H1 (cell line): ENCODE results near the gene RAD51B. TPM values are rescaled to one million over a fixed set of nuclear protein-coding genes. Genes with fewer than 3 reads are reported as not detected.

Experiments used
- ATF2 ChIP-seq: IDR thresholded peaks from 2 replicates; pipeline ENCODE4 v1.6.1; 2012; ENCODE audit warnings: low read length, inconsistent platforms
- CBX5 ChIP-seq: fragments of 300-800, 300-1000 bp; sonication (generic); IDR thresholded peaks from 2 replicates; pipeline ENCODE4 v1.7.1; 2016; ENCODE audit warnings: antibody characterized with exemption, low read length, low read depth
- CBX8 ChIP-seq: fragments of 300-800, 300-1000 bp; sonication (generic); IDR thresholded peaks from 2 replicates; pipeline ENCODE4 v1.7.1; 2016; ENCODE audit warnings: low read depth, low read length, borderline replicate concordance
- CHD2 ChIP-seq: IDR thresholded peaks from 2 replicates; pipeline ENCODE4 v1.6.1; 2012; ENCODE audit warnings: low read length, improper control_type of control experiment
- CREB1 ChIP-seq: IDR thresholded peaks from 2 replicates; pipeline ENCODE4 v1.6.1; 2012; ENCODE audit warnings: inconsistent platforms
- CTBP2 ChIP-seq: IDR thresholded peaks from 2 replicates; pipeline ENCODE4 v1.7.0; 2011; ENCODE audit warnings: borderline replicate concordance, mild to moderate bottlenecking, moderate library complexity, mixed read lengths, low read length; ENCODE audit not compliant: insufficient read depth, insufficient read length
- EP300 ChIP-seq, 2 experiments: IDR thresholded peaks; 1 replicate in 1 of 2; 2 replicates in 1 of 2; pipeline ENCODE4 v1.6.1; 2011 to 2012; ENCODE audit warnings: low read depth in 2 of 2, low read length in 2 of 2, mild to moderate bottlenecking in 2 of 2, borderline replicate concordance in 1 of 2, inconsistent platforms in 1 of 2, moderate library complexity in 1 of 2
- KDM4A ChIP-seq: IDR thresholded peaks from one replicate; pipeline ENCODE4 v1.7.1; 2012; ENCODE audit warnings: low read depth, mild to moderate bottlenecking, moderate library complexity, low read length, inconsistent platforms; ENCODE audit not compliant: severe bottlenecking
- MAFK ChIP-seq: IDR thresholded peaks from 2 replicates; pipeline ENCODE4 v1.6.1; 2012; ENCODE audit warnings: low read depth, mild to moderate bottlenecking, improper control_type of control experiment, low read length
- RFX5 ChIP-seq: IDR thresholded peaks from 2 replicates; pipeline ENCODE4 v1.6.1; 2011; ENCODE audit warnings: low read depth, low read length, improper control_type of control experiment, borderline replicate concordance
- SIX5 ChIP-seq: IDR thresholded peaks from 2 replicates; pipeline ENCODE4 v1.6.1; 2011; ENCODE audit warnings: mild to moderate bottlenecking, low read depth, low read length
- polyA plus RNA-seq, 7 experiments: library from polyadenylated mRNA; depleted of rRNA in 3 of 7; stranded (reverse) in 5 of 7; unstranded in 2 of 7; fragments of >200 nt in 5 of 7; fragments of 200-250 nt in 2 of 7; gene quantifications; 1 replicate in 5 of 7; 2 replicates in 1 of 7; 4 replicates in 1 of 7; pipeline versions ENCODE4 v1.2.1 to v1.2.3, GENCODE V29; 2011 to 2013; ENCODE audit warnings: missing spikeins in 2 of 7, mixed read lengths in 2 of 7
- total RNA-seq: library from RNA; stranded (reverse); fragmentation: NEBNext Ultra II Directional; extraction: Animal tissue kit (Norgen Biotek cat#: 25700); gene quantifications from 2 replicates; pipeline ENCODE4 v1.2.1, GENCODE V29; 2021

The RAD51B gene
- total and polyA plus RNA-seq, 2 of the 8 experiments (the other 6 are each of a cell fraction or from before 2014, with no cell fraction given) = 3.9 to 14.9 TPM

- no peak for TF ChIP-seq EP300 (IDR thresholded peaks at IDR 0.05; ENCODE audit: borderline replicate concordance in 1 of 2, low read depth in 2 of 2, low read length in 2 of 2)
- no peak for TF ChIP-seq MAFK
- TF ChIP-seq CTBP2 = no peak
- TF ChIP-seq RFX5 = no peak
- no peak for TF ChIP-seq CREB1
- no peak for TF ChIP-seq CBX8
- TF ChIP-seq SIX5 = no peak
- no peak for TF ChIP-seq ATF2
- no peak for TF ChIP-seq CBX5
- TF ChIP-seq KDM4A = no peak
- TF ChIP-seq CHD2 = no peak
Observed at GRCh38 chr14:68583548-68584280, 764.1 kb downstream of the RAD51B start (continued).
